SHP77 (cell line): ENCODE data around the gene EMC7.

Source experiments
- DNase-seq, 2 experiments: peaks; one replicate each; lab custom pipeline; 2025; lab: John Stamatoyannopoulos, UW

EMC7 gene

DNA sequence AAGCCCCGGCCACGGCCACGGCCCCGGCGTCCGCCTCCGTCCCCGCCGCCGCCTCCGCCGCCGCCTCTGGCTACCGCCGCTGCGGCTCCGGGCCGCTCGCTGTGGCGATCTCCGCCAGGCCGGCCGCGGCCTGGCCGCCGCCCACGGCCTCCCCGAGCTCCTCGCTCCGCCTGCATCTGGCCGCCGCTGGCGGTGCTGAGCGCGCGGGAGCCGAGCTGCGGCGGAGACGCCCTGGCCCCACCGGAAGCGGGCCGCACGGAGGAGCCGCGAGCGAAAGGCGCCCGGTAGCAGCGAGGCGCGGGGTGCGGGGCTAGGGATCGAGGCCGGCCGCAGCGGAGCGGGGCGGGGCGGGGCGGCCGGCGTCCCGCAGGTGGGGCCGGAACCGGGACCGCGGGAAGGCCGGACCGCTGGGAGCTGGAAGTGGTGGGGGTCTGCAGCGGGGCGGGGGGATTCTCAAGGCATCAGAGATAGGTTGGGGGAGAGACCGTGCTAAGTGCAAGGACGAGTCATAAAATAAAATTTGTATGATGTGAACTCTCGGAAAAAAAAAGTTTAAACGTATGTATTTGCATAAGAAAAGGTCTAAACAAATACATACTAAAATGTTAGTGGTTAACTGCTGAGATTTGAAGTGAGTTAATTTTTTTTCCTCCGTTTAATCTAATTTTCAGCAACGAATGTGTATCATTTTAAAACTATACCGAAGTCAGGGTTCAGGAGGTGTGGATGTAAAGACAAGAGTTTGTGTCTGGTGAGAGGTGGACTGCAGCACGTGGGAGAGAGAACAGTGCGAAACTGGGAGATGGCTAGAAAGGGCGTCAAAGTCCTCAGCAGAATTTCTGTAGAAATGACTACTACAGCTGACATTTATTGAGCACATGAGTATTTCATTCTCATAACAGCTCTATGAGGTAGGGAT, 62.5 kb downstream of the EMC7 start, which contains the start of gene AVEN:
TSS of gene AVEN (minus strand) at position 334 of the 919 bp plus-strand sequence. CDS start at position 176, 158 bp downstream.
- DNase-seq: peak in 1 of 2 experiments; percentile 39

GRCh38 chr15:34038023-34038870, 63.4 kb downstream of the EMC7 start:
- DNase-seq: peak; percentile 46 to 54
